ENCODE measurements around the gene EPSTI1.

- TF ChIP-seq USF1 (IDR thresholded peaks at IDR 0.05; ENCODE audit: borderline replicate concordance, extremely low read length, insufficient read depth, low read depth, low read length) (no peak), TCF3 (IDR thresholded peaks at IDR 0.05; ENCODE audit: borderline replicate concordance, insufficient read depth, low read depth, low read length) (no peak), MYC (IDR thresholded peaks at IDR 0.05; ENCODE audit: insufficient read depth, insufficient read length, insufficient replicate concordance, low read length, severe bottlenecking) (no peak), ASH2L (IDR thresholded peaks at IDR 0.05; ENCODE audit: borderline replicate concordance, low read depth) (no peak), RCOR1 (conservative IDR thresholded peaks at IDR 0.05; ENCODE audit: low read depth, low read length) (no peak), FOXK2 (IDR thresholded peaks at IDR 0.05) (no peak), EZH2 (IDR thresholded peaks at IDR 0.05; ENCODE audit: borderline replicate concordance, control insufficient read depth, low read depth, low read length) (no peak), TAF1 (IDR thresholded peaks at IDR 0.05; ENCODE audit: borderline replicate concordance, low read depth, low read length) (no peak), ZNF274 (IDR thresholded peaks at IDR 0.05; ENCODE audit: insufficient read depth, insufficient read length) (no peak), ZBTB33 (IDR thresholded peaks at IDR 0.05) (no peak), POLR2AphosphoS5 (IDR thresholded peaks at IDR 0.05; ENCODE audit: low read length) (no peak), RB1 (IDR thresholded peaks at IDR 0.05; ENCODE audit: borderline replicate concordance) (no peak)
- TF ChIP-seq, protein P1, sequence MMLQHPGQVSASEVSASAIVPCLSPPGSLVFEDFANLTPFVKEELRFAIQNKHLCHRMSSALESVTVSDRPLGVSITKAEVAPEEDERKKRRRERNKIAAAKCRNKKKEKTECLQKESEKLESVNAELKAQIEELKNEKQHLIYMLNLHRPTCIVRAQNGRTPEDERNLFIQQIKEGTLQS (IDR thresholded peaks at IDR 0.05; ENCODE audit: borderline replicate concordance, extremely low read depth, low read depth, low read length): no peak
- TF ChIP-seq, protein P2, sequence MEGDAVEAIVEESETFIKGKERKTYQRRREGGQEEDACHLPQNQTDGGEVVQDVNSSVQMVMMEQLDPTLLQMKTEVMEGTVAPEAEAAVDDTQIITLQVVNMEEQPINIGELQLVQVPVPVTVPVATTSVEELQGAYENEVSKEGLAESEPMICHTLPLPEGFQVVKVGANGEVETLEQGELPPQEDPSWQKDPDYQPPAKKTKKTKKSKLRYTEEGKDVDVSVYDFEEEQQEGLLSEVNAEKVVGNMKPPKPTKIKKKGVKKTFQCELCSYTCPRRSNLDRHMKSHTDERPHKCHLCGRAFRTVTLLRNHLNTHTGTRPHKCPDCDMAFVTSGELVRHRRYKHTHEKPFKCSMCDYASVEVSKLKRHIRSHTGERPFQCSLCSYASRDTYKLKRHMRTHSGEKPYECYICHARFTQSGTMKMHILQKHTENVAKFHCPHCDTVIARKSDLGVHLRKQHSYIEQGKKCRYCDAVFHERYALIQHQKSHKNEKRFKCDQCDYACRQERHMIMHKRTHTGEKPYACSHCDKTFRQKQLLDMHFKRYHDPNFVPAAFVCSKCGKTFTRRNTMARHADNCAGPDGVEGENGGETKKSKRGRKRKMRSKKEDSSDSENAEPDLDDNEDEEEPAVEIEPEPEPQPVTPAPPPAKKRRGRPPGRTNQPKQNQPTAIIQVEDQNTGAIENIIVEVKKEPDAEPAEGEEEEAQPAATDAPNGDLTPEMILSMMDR (IDR thresholded peaks at IDR 0.05 in 2 of 3, conservative IDR thresholded peaks at IDR 0.05 in 1 of 3; ENCODE audit: control insufficient read depth in 2 of 3, extremely low read depth in 1 of 3, insufficient read depth in 1 of 3, low read depth in 3 of 3, low read length in 3 of 3): no peak
These were observed 2.8 kb upstream of the EPSTI1 start for GRCh38 chr13:42994878-42995277.

Data from GM12878 (cell line).